ENCODE measurements around the gene STX1A.
A peak's percentile ranks its signal among the peaks of the same experiment; 100 is the strongest.
"Not testable (repeated sequence)": the region's sequence is repeated elsewhere in the genome, so short reads cannot be mapped to it uniquely, and the experiment has no call there.

Gene STX1A

GRCh38 chr7:73734619-73735527 lies 15.4 kb upstream of the STX1A start:
- peak; percentile 86 to 90 for DNase-seq

GRCh38 chr7:73732397-73732796 lies 12.9 kb upstream of the STX1A start:
- DNase-seq, result no peak

DNA sequence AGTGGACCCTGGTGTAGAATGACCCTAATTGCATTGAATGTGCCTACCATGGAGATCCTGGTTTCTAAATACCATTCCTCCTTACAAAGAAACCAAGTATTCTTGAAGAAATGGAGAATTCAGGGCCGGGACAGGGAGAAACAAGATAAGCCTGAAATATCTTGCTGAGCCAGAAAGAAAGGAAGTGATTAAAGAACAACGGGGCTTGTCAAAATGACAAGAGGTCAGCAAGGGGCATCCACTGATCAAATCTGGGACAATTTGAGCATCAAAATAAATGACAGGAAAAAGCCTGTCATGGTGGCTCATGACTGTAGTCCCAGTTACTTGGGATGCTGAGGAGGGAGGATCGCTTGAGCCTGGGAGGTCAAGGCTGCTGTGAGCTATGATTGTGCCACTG lies 11.0 kb upstream of the STX1A start:
- no peak for DNase-seq

DNA sequence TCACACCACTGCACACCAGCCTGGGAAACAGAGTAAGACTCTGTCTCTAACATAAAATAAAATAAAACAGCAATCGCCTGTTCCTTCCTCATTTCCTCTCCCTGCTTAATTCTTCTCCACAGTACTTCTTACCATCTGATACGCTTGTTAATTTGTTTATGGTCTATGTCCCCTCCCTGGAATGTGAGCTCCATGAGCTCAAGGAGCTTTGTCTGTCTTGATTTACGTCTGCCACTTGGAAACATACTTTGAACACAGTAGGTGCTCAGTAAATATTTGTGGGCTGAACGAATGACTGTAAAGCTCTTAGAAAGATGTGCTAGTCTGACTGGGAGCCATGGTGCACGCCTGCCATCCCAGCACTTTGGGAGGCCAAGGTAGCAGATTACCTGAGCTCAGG lies 9.1 kb upstream of the STX1A start:
- no peak for DNase-seq

- DNase-seq, result no peak
Observed at GRCh38 chr7:73727952-73728351, 8.5 kb upstream of the STX1A start.

GRCh38 chr7:73726083-73726466 lies 6.6 kb upstream of the STX1A start:
- no peak for DNase-seq

DNA sequence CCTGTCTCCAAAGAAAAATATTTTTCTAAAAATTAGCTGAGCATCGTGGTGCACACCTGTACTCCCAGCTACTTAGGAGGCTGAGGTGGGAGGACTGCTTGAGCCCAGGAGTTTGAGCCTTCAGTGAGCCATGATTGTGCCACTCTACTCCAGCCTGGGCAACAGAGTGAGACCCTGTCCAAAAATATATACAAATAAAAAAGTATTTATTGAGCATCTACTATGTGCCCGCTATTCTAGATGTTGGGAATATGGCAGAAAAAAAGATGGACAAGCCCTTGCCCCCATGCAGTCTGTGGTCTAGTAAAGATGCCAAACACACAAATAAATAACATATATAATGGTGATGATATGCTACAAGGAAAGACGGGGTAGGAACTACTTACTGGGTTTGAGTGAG lies 4.3 kb upstream of the STX1A start:
- no peak for DNase-seq

GRCh38 chr7:73722785-73723184 lies 3.3 kb upstream of the STX1A start:
- no peak for DNase-seq

DNA sequence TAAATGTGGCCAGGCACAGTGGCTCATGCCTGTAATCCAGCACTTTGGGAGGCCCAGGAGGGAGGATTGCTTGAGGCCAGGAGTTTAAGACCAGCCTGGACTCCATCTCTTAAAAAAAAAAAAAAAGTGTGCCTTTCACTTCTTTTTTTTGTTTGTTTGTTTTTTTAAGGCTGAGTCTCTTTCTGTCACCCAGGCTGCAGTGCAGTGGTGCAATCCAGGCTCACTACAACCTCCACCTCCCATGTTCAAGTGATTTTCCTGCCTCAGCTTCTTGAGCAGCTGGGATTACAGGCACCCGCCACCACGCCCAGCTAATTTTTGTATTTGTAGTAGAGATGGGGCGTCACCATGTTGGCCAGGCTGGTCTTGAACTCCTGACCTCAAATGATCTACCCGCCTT lies 2.7 kb upstream of the STX1A start:
- DNase-seq, result not testable (repeated sequence)

DNA sequence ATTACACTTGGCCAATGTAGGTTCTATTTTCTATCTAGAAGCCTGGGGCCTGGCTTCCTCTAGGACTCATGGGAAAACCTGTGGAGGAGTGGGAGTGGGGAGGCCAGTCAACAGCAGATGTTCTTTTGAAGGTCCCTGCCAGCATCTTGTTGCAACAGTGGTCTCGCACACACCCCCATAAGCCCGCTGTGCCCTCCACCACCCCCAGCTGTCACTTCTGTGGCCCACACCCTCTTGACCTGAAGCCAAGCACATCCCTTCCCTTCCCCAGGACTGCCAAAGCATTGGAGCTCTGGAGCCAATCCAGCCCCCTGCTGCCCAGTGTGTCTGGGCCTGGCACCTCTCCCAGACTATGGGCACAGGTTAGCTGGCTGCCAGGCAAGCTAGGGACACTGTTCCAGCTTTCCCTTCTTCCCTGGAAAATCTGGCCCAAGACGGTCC lies 1.9 kb upstream of the STX1A start:
- DNase-seq, result no peak

DNA sequence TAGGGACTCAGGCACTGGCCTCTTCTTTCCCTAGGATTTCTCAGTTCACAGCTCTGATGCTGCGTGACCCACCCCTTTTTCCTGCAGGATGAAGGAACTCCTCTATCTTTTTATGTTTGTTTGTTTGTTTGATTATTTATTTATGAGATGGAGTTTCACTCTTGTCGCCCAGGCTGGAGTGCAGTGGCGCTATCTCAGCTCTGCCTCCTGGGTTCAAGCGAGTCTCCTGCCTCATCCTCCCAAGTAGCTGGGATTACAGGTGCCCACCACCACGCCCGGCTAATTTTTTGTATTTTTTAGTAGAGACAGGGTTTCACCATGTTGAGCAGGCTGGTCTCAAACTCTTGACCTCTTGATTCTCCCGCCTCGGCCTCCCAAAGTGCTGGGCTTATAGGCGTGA lies 974 bp upstream of the STX1A start:
- DNase-seq, result not testable (repeated sequence)

- no peak for DNase-seq
Observed at GRCh38 chr7:73719806-73720169, 319 bp upstream of the STX1A start.

- peak in 1 of 2 donors; percentile 26 for DNase-seq
Observed at GRCh38 chr7:73718438-73718881, 1.0 kb downstream of the STX1A start.

DNA sequence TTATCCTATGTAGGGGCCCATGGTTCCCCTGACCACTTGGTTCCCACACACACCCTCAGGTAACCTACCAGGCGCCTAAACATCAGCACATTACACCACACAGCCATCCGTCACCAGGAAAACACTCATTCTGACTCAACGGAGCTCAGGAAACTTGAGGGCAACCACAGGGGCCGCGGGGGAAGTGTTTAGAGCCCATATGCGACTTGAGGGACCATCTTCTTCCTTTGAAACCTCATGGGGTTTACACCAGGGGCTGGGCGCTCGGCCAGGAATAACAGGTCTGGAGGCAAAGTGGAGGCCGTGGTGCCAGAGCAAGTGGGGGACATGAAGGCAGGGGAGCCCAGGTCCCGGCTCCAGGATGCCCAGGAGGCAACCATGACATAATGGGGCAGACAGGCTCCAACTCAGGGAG lies 1.5 kb downstream of the STX1A start:
- peak; percentile 74 to 76 for DNase-seq

DNA sequence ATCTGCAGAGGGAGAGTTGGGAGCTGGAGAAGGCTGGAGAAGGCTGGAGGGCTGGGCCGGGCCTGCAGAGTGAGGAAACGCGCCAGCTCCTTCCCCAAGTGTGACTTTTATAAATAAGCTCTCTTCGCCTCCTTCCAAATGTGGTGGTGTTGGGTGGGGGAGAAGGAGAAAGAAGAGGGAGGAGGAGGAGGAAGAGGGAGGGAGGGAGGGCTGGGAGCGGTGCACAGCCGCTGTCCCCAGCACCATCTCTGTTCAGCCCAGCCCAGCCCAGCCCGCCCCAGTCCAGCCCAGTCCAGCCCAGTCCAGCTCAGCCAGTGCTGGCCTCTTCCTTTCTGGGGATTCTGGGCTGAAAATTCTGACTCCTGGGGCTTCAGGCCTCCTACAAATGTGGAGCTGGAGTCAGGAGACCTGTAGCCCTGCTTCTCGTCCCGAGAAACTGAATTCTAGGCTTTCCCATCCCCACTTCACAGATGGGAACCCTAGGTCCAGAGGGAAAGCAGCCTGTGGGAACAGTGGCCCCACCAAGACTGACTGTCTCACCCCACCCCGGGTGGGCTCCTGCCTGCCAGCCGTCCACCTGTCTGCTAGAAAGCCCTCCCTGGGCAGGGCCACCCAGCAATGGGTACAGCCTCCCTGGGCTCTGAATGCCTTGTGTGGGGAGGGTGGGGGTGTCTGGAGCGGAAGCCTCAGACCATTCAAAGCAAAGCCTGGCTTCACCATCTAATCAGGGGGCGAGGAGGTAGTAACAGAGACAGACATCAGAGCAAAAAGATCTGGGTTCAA lies 2.3 kb downstream of the STX1A start:
- no peak for DNase-seq

- DNase-seq, result no peak
Observed at GRCh38 chr7:73716318-73716890, 3.1 kb downstream of the STX1A start.

- DNase-seq, result peak in 1 of 2 donors; percentile 17
Observed at GRCh38 chr7:73715648-73716317, 3.7 kb downstream of the STX1A start.

- DNase-seq, result not testable (repeated sequence)
Observed at GRCh38 chr7:73713319-73713718, 6.2 kb downstream of the STX1A start.

- no peak for DNase-seq
Observed at GRCh38 chr7:73712773-73713172, 6.7 kb downstream of the STX1A start.

DNA sequence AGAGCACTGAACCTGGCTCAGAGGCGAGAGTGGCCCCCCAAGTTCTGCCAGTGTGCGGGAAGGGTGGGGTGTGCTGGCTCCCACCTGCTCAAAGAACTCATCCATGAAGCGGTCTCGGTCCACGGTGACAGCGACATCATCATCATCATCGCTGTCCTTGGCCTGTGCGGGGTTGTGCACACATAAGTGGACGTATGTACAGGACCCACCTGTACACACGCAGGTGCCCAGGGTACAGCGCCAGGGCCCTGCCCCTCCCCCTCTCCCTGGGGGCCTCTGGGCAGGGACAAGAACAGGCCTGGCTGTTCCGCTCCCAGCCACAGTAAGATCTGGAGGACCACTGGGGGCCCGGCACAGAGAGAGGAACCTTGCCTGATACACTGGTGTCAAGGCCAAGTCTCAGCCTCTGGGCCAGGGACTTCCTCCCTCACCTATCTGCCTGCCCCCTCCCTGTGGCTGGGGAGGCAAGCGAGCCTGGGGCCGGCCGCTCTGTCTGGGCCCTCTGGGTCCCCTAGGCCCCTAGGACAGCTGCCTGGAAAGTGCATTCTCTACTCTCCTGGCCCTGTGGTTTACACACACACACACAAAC lies 10.4 kb downstream of the STX1A start:
- no peak for DNase-seq

DNA sequence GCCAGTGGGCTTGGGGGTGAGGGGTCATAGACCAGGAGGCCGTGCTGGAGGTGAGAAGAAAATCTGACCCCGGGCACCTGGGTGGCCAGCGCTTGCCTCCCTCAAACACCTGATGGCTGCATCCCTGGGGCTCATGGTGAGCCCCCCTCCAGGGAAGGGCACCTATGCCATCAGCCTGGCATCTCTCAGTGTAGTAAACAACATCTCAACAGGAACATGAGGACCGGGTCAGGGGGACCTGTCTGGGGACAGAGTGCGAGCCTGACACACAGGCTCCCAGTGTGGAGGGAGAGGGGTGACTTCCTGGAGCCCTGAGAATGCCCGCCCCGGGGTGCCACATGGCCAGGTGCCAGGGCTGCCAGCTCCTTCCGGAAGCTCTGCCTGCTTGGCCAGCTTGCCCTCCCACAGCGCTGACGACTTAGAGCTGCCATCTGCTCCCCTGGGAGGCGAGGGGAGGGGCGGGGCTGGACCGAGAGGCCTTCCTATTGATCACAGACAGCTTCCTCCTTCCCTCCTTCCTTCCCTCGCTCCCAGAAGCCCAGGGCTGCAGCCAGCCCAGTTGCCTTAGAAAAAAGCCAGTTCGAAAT lies 12.3 kb downstream of the STX1A start:
- DNase-seq, result peak; percentile 14 to 35

Data from CD4-positive, alpha-beta T cell treated with Interleukin-4 for 1 hour (primary cell).